CD4-positive, CD25-positive, alpha-beta regulatory T cell (primary cell): ENCODE measurements around the gene GAL3ST1. TPM values are rescaled to one million over a fixed set of nuclear protein-coding genes. Genes with fewer than 3 reads are reported as not detected.

Experiments
- ATAC-seq, 2 donors: fragments of 150-1000 bp; cut with Tn5 transposase; one replicate each; pipeline ENCODE4 v1.10.0; 2021; ENCODE audit warnings: low read depth in 2 of 2, moderate number of reproducible peaks in 2 of 2, moderate library complexity in 1 of 2
- DNase-seq, 3 donors: peaks; one replicate each; pipeline versions ENCODE4 v3.0.0 to v3.0.0-alpha.2; 2012 to 2022; ENCODE audit warnings: mixed read lengths in 1 of 3
- H3K27ac ChIP-seq: one replicate; pipeline ENCODE4 v1.7.0; 2013; ENCODE audit warnings: mild to moderate bottlenecking, low read length; ENCODE audit not compliant: insufficient read depth, poor library complexity, severe bottlenecking
- H3K27me3 ChIP-seq: one replicate; pipeline ENCODE4 v1.7.0; 2013; ENCODE audit warnings: low read length; ENCODE audit not compliant: control insufficient read depth, insufficient read depth
- H3K36me3 ChIP-seq: one replicate; pipeline ENCODE4 v1.7.0; 2013; ENCODE audit warnings: mild to moderate bottlenecking, low read length, moderate library complexity; ENCODE audit not compliant: control insufficient read depth, insufficient read depth
- H3K4me1 ChIP-seq: 2 replicates; pipeline ENCODE4 v1.7.0; 2013; ENCODE audit warnings: mild to moderate bottlenecking, low read length; ENCODE audit not compliant: insufficient read depth, control insufficient read depth, poor library complexity, severe bottlenecking
- H3K4me3 ChIP-seq: one replicate; pipeline ENCODE4 v1.7.0; 2013; ENCODE audit warnings: low read depth, mild to moderate bottlenecking, low read length, moderate library complexity
- H3K9me3 ChIP-seq, 2 experiments: 1 replicate in 1 of 2; 2 replicates in 1 of 2; pipeline ENCODE4 v1.7.0; 2013; ENCODE audit warnings: low read length in 2 of 2, mild to moderate bottlenecking in 1 of 2, moderate library complexity in 1 of 2; ENCODE audit not compliant: control insufficient read depth in 2 of 2
- H3K27ac Mint-ChIP-seq, 3 donors: one replicate each; pipeline ENCODE4 v1.8.0; 2020 to 2022; ENCODE audit warnings: mild to moderate bottlenecking in 3 of 3, mixed read lengths in 3 of 3, moderate library complexity in 2 of 3
- H3K27me3 Mint-ChIP-seq: one replicate; pipeline ENCODE4 v1.8.0; 2022; ENCODE audit warnings: mild to moderate bottlenecking, mixed read lengths
- H3K36me3 Mint-ChIP-seq: one replicate; pipeline ENCODE4 v1.8.0; 2020; ENCODE audit warnings: mixed read lengths
- H3K4me1 Mint-ChIP-seq, 4 donors: one replicate each; pipeline ENCODE4 v1.8.0; 2020 to 2022; ENCODE audit warnings: mixed read lengths in 4 of 4, mild to moderate bottlenecking in 1 of 4
- H3K4me3 Mint-ChIP-seq, 4 donors: one replicate each; pipeline ENCODE4 v1.8.0; 2020 to 2022; ENCODE audit warnings: mild to moderate bottlenecking in 4 of 4, mixed read lengths in 4 of 4, moderate library complexity in 3 of 4
- H3K9me3 Mint-ChIP-seq, 7 donors: one replicate each; pipeline ENCODE4 v1.8.0; 2020 to 2022; ENCODE audit warnings: mixed read lengths in 7 of 7, mild to moderate bottlenecking in 3 of 7, moderate library complexity in 2 of 7
- polyA plus RNA-seq, 4 donors: library from polyadenylated mRNA; unstranded; fragments of 300-500 nt; fragmentation: Illumina TruSeq; gene quantifications; one replicate each; pipeline ENCODE4 v1.2.3, GENCODE V29; 2021
- total RNA-seq: library from RNA; stranded (reverse); gene quantifications from one replicate; pipeline ENCODE4 v1.2.3, GENCODE V29; 2022

The GAL3ST1 gene
- total and polyA plus RNA-seq, 5 donors from 2014 or later, result 0.44 to 0.49 TPM; not detected in 3

DNA sequence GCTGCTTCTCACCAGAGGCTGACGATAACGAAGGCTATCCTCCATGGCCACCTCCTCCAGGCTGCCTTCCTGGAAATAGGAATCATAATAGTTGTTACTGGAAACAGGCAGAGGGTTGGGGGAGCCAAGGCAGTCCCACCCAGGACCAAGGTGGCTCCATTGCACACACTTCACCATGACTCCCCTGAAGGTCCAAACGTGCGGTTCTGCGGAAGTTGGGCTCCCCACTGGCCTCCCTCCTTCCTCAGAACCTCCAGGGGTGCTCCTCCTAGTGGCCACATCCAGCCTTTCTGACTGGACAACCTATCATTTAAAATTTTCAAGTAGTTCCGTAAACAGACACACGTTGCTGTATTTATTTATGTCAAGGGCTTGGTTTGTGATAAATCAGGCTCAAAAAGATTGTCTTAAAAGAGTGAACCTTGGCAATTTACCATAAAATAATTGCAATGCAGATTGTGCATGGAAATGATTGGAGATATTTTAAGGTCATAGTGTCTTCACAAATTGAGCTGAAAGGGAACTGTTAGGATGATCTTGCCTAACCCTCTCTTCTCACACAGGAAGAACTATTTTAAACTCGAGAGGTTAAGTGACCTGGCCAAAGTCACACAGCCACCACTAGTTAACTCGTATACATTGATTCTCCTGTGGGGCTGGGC is 31.1 kb upstream of the GAL3ST1 start:
- Mint-ChIP-seq H3K27me3 (peaks cover 21% of the 10 kb centered on the region), H3K4me1 (peaks cover 0 to 31% (median 15%) of the 10 kb centered on the region in 4 donors), H3K27ac (peak overlapping the region in 2 of 3 donors; percentile 8 to 58), H3K9me3 (no peaks in the 10 kb centered on the region), H3K4me3 (peak overlapping the region; percentile 14 to 56 (median 48)), H3K36me3 (no peaks in the 10 kb centered on the region)
- peak; percentile 26 to 34 for ATAC-seq
- Histone ChIP-seq H3K9me3 (no peaks in the 10 kb centered on the region), H3K27ac (no peak overlapping the region), H3K36me3 (no peaks in the 10 kb centered on the region), H3K4me1 (peaks cover 20% of the 10 kb centered on the region), H3K27me3 (no peaks in the 10 kb centered on the region), H3K4me3 (no peak overlapping the region)
- DNase-seq, result peak; percentile 19 to 67 (median 29)

DNA sequence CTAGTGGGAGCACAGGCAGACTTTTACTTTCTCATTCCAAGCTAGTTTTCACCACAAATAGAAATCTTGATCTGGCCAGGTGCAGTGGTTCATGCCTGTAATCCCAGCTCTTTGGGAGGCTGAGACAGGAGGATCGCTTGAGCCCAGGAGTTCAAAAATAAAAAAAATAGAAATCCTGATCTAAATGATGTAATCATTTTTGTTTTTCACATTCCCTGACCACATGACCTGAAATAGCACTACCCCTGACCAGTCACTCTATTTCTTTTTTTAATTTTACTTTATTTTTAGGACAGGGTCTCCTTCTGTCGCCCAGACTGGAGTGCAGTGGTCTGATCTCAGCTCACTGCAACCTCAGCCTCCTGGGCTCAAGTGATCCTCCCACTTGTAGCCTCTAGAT is 30.3 kb upstream of the GAL3ST1 start:
- no peaks in the 10 kb centered on the region for H3K36me3 ChIP-seq
- H3K36me3 Mint-ChIP-seq, result no peaks in the 10 kb centered on the region
- no peak overlapping the region for H3K27ac ChIP-seq
- no peaks in the 10 kb centered on the region for H3K27me3 ChIP-seq
- peaks cover 20% of the 10 kb centered on the region for H3K4me1 ChIP-seq
- no peaks in the 10 kb centered on the region for H3K9me3 Mint-ChIP-seq
- H3K4me1 Mint-ChIP-seq, result peaks cover 0 to 31% (median 13%) of the 10 kb centered on the region in 4 donors
- H3K27ac Mint-ChIP-seq, result no peak overlapping the region
- H3K4me3 ChIP-seq, result no peak overlapping the region
- no peak overlapping the region for H3K4me3 Mint-ChIP-seq
- no peak for DNase-seq
- H3K9me3 ChIP-seq, result no peaks in the 10 kb centered on the region
- ATAC-seq, result no peak
- peaks cover 21% of the 10 kb centered on the region for H3K27me3 Mint-ChIP-seq

GRCh38 chr22:30603801-30604200 is 29.3 kb upstream of the GAL3ST1 start:
- H3K36me3 ChIP-seq, result no peaks in the 10 kb centered on the region
- Mint-ChIP-seq H3K9me3 (no peaks in the 10 kb centered on the region), H3K27me3 (peaks cover 13% of the 10 kb centered on the region), H3K27ac (no peak overlapping the region), H3K4me1 (peaks cover 0 to 26% (median 10%) of the 10 kb centered on the region in 4 donors), H3K4me3 (peak overlapping the region in 2 of 4 donors; percentile 16 to 59), H3K36me3 (no peaks in the 10 kb centered on the region)
- no peak overlapping the region for H3K27ac ChIP-seq
- no peaks in the 10 kb centered on the region for H3K27me3 ChIP-seq
- ATAC-seq (no peak), DNase-seq (no peak)
- H3K4me3 ChIP-seq, result no peak overlapping the region
- no peaks in the 10 kb centered on the region for H3K9me3 ChIP-seq
- peaks cover 20% of the 10 kb centered on the region for H3K4me1 ChIP-seq

- no peak overlapping the region for H3K27ac ChIP-seq
- ATAC-seq, result peak in 1 of 2 donors; percentile 38
- no peaks in the 10 kb centered on the region for H3K36me3 Mint-ChIP-seq
- no peaks in the 10 kb centered on the region for H3K36me3 ChIP-seq
- H3K4me1 ChIP-seq, result peaks cover 14% of the 10 kb centered on the region
- no peaks in the 10 kb centered on the region for H3K9me3 ChIP-seq
- peaks cover 13% of the 10 kb centered on the region for H3K27me3 Mint-ChIP-seq
- peaks cover 0 to 17% (median 6%) of the 10 kb centered on the region in 4 donors for H3K4me1 Mint-ChIP-seq
- no peak overlapping the region for H3K4me3 ChIP-seq
- no peaks in the 10 kb centered on the region for H3K27me3 ChIP-seq
- DNase-seq, result peak in 2 of 3 donors; percentile 26 to 55
- H3K9me3 Mint-ChIP-seq, result peaks cover 0 to under 1% (median 0%) of the 10 kb centered on the region in 7 donors
- H3K27ac Mint-ChIP-seq, result no peak overlapping the region
- H3K4me3 Mint-ChIP-seq, result no peak overlapping the region
Observed at GRCh38 chr22:30602049-30602448, 27.6 kb upstream of the GAL3ST1 start.

GRCh38 chr22:30601464-30601863 is 27.0 kb upstream of the GAL3ST1 start:
- ATAC-seq (no peak), DNase-seq (no peak)
- H3K36me3 Mint-ChIP-seq, result no peaks in the 10 kb centered on the region
- no peak overlapping the region for H3K27ac ChIP-seq
- peaks cover 9% of the 10 kb centered on the region for H3K27me3 Mint-ChIP-seq
- H3K27me3 ChIP-seq, result no peaks in the 10 kb centered on the region
- no peak overlapping the region for H3K4me3 ChIP-seq
- H3K4me1 ChIP-seq, result peaks cover 8% of the 10 kb centered on the region
- peaks cover 0 to 13% (median 4%) of the 10 kb centered on the region in 4 donors for H3K4me1 Mint-ChIP-seq
- H3K9me3 Mint-ChIP-seq, result peaks cover 0 to 2% (median 0%) of the 10 kb centered on the region in 7 donors
- H3K27ac Mint-ChIP-seq, result no peak overlapping the region
- no peaks in the 10 kb centered on the region for H3K9me3 ChIP-seq
- H3K36me3 ChIP-seq, result no peaks in the 10 kb centered on the region
- no peak overlapping the region for H3K4me3 Mint-ChIP-seq

DNA sequence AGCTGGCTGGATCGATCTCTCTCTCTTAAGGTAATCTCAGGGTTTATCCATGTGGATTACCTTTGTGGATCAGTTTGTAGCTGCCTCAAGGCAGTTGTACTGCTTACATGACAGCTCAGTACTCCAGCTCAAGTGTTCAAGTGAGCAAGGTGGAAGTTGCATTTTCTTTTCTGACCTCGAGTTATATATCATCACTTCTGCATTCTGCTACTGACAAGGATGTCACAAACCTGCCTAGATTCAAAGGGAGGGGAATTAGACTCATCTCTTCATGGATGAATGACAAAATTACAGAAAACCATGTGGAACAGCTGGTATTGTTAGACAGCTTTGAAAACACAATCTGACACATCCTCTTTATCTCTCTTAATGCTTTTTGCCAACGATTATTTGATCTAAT is 26.5 kb upstream of the GAL3ST1 start:
- Mint-ChIP-seq H3K4me3 (no peak overlapping the region), H3K9me3 (peaks cover 0 to 2% (median 0%) of the 10 kb centered on the region in 7 donors), H3K27me3 (peaks cover 11% of the 10 kb centered on the region), H3K27ac (no peak overlapping the region), H3K4me1 (peaks cover 0 to 8% (median 4%) of the 10 kb centered on the region in 4 donors), H3K36me3 (no peaks in the 10 kb centered on the region)
- H3K27ac ChIP-seq, result no peak overlapping the region
- H3K4me1 ChIP-seq, result peaks cover 4% of the 10 kb centered on the region
- H3K27me3 ChIP-seq, result no peaks in the 10 kb centered on the region
- no peak for DNase-seq
- no peak for ATAC-seq
- H3K36me3 ChIP-seq, result no peaks in the 10 kb centered on the region
- H3K4me3 ChIP-seq, result no peak overlapping the region
- H3K9me3 ChIP-seq, result no peaks in the 10 kb centered on the region

GRCh38 chr22:30598986-30599385 is 24.5 kb upstream of the GAL3ST1 start:
- Mint-ChIP-seq H3K27me3 (peaks cover 17% of the 10 kb centered on the region), H3K9me3 (peaks cover 0 to 2% (median 0%) of the 10 kb centered on the region in 7 donors), H3K36me3 (no peaks in the 10 kb centered on the region), H3K4me1 (peaks cover 0 to 2% (median 0%) of the 10 kb centered on the region in 4 donors), H3K4me3 (no peak overlapping the region), H3K27ac (no peak overlapping the region)
- DNase-seq (no peak), ATAC-seq (no peak)
- Histone ChIP-seq H3K36me3 (no peaks in the 10 kb centered on the region), H3K4me3 (no peak overlapping the region), H3K27me3 (no peaks in the 10 kb centered on the region), H3K4me1 (no peaks in the 10 kb centered on the region), H3K27ac (no peak overlapping the region), H3K9me3 (no peaks in the 10 kb centered on the region)

DNA sequence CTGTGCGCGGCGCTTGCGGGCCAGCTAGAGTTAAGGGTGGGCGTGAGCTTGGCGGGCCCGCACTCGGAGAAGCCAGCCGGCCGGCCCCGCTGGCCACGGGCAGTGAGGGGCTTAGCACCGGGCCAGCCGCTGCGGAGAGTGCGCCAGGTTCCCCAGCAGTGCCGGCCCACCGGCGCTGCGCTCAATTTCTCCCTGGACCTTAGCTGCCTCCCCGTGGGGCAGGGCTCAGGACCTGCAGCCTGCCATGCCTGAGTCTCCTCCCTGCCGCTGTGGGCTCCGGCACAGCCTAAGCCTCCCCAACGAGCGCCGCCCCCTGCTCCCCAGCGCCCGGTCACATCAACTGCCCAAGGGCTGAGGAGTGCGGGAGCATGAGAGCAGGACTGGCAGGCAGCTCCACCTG is 22.4 kb upstream of the GAL3ST1 start:
- Mint-ChIP-seq H3K27ac (no peak overlapping the region), H3K4me3 (no peak overlapping the region), H3K27me3 (peaks cover 23% of the 10 kb centered on the region), H3K9me3 (peaks cover 0 to 2% (median 0%) of the 10 kb centered on the region in 7 donors), H3K36me3 (no peaks in the 10 kb centered on the region), H3K4me1 (peaks cover 0 to under 1% (median 0%) of the 10 kb centered on the region in 4 donors)
- H3K27me3 ChIP-seq, result no peaks in the 10 kb centered on the region
- H3K27ac ChIP-seq, result no peak overlapping the region
- no peak for ATAC-seq
- DNase-seq, result no peak
- no peaks in the 10 kb centered on the region for H3K9me3 ChIP-seq
- no peaks in the 10 kb centered on the region for H3K36me3 ChIP-seq
- no peaks in the 10 kb centered on the region for H3K4me1 ChIP-seq
- no peak overlapping the region for H3K4me3 ChIP-seq
